GM23248 (cell line): ENCODE data around the gene HPS1.

Experiments used
- EZH2 ChIP-seq: fragments of 200-600 bp; sonication (generic); IDR thresholded peaks from 2 replicates; pipeline ENCODE4 v1.6.1; 2018; ENCODE audit warnings: antibody characterized with exemption, mild to moderate bottlenecking; ENCODE audit not compliant: insufficient read depth, poor library complexity, severe bottlenecking
- EZH2phosphoT487 ChIP-seq: fragments of 200-600 bp; sonication (generic); IDR thresholded peaks from 2 replicates; pipeline ENCODE4 v1.6.1; 2018; ENCODE audit warnings: antibody characterized with exemption, moderate library complexity, mild to moderate bottlenecking, low read depth; ENCODE audit not compliant: insufficient read depth

- no peak for TF ChIP-seq EZH2phosphoT487
- TF ChIP-seq EZH2 = no peak
These were observed 3.9 kb upstream of the HPS1 start for GRCh38 chr10:98450618-98451017.
